HepG2 (cell line): ENCODE data around the gene ATP6V0D1. TPM values are rescaled to one million over a fixed set of nuclear protein-coding genes. Genes with fewer than 3 reads are reported as not detected.

Experiments
- ATM ChIP-seq: fragments of 450-650 bp; IDR thresholded peaks from 2 replicates; pipeline ENCODE4 v1.7.1; 2017; ENCODE audit warnings: mild to moderate bottlenecking, borderline replicate concordance
- BATF2 ChIP-seq: sonication (generic); formaldehyde crosslinking; IDR thresholded peaks from 2 replicates; pipeline ENCODE4 v1.8.0; 2022; ENCODE audit warnings: mild to moderate bottlenecking, missing genetic modification reagents, moderate library complexity
- HMGXB4 ChIP-seq, 2 experiments: sonication (generic) in 1 of 2; formaldehyde crosslinking in 1 of 2; IDR thresholded peaks; 2 replicates each; pipeline versions ENCODE4 v1.4.0 to v1.6.1; 2018 to 2020; ENCODE audit warnings: missing genetic modification reagents in 2 of 2, borderline replicate concordance in 1 of 2, low read depth in 1 of 2, mild to moderate bottlenecking in 1 of 2, missing biosample characterization in 1 of 2
- NR1H2 ChIP-seq: sonication (generic); formaldehyde crosslinking; IDR thresholded peaks from 2 replicates; pipeline ENCODE4 v1.8.1; 2022; ENCODE audit warnings: low read depth, missing genetic modification reagents, borderline replicate concordance
- PRMT3 ChIP-seq: sonication (generic); formaldehyde crosslinking; IDR thresholded peaks from 2 replicates; pipeline ENCODE4 v1.8.1; 2022; ENCODE audit warnings: low read depth, mild to moderate bottlenecking, moderate library complexity, missing genetic modification reagents, borderline replicate concordance
- SKIL ChIP-seq: sonication (generic); formaldehyde crosslinking; IDR thresholded peaks from 2 replicates; pipeline ENCODE4 v1.8.0; 2022; ENCODE audit warnings: missing genetic modification reagents, mild to moderate bottlenecking, moderate library complexity, borderline replicate concordance
- SMAD3 ChIP-seq: sonication (generic); formaldehyde crosslinking; IDR thresholded peaks from 2 replicates; pipeline ENCODE4 v1.4.0; 2020; ENCODE audit warnings: missing genetic modification reagents
- SMARCC2 ChIP-seq: fragments of 450-650 bp; IDR thresholded peaks from 2 replicates; pipeline ENCODE4 v1.6.1; 2017; ENCODE audit warnings: antibody characterized with exemption, mild to moderate bottlenecking
- SMARCE1 ChIP-seq: fragments of 450-650 bp; IDR thresholded peaks from 2 replicates; pipeline ENCODE4 v1.6.1; 2017; ENCODE audit warnings: borderline replicate concordance
- SRF ChIP-seq: IDR thresholded peaks from 2 replicates; pipeline ENCODE4 v1.6.1; 2011; ENCODE audit warnings: mild to moderate bottlenecking, low read depth, low read length, moderate library complexity
- TBL1XR1 ChIP-seq: fragments of 150-350 bp; IDR thresholded peaks from 2 replicates; pipeline ENCODE4 v1.6.1; 2014; ENCODE audit warnings: borderline replicate concordance, low read length; ENCODE audit not compliant: partially characterized antibody
- TFE3 ChIP-seq: IDR thresholded peaks from 2 replicates; pipeline ENCODE4 v1.6.1; 2016
- U2AF2 ChIP-seq: fragments of 200-400 bp; formaldehyde crosslinking; IDR thresholded peaks from 2 replicates; pipeline ENCODE4 v1.6.1; 2017; ENCODE audit warnings: low read depth, mild to moderate bottlenecking, low read length
- ZBTB8A ChIP-seq: sonication (generic); formaldehyde crosslinking; IDR thresholded peaks from 2 replicates; pipeline ENCODE4 v1.4.0; 2020; ENCODE audit warnings: mild to moderate bottlenecking, low read depth, missing genetic modification reagents, borderline replicate concordance
- ZNF740 ChIP-seq: sonication (generic); formaldehyde crosslinking; IDR thresholded peaks from 2 replicates; pipeline ENCODE4 v1.4.0; 2020; ENCODE audit warnings: missing genetic modification reagents
- ZNF747 ChIP-seq: sonication (generic); formaldehyde crosslinking; IDR thresholded peaks from 2 replicates; pipeline ENCODE4 v1.8.1; 2023; ENCODE audit warnings: missing genetic modification reagents, mild to moderate bottlenecking, borderline replicate concordance
- ZUFSP ChIP-seq: sonication (generic); formaldehyde crosslinking; IDR thresholded peaks from 2 replicates; pipeline ENCODE4 v1.9.0; 2021; ENCODE audit warnings: missing genetic modification reagents, mild to moderate bottlenecking, borderline replicate concordance
- polyA plus RNA-seq, 8 experiments: library from polyadenylated mRNA; depleted of rRNA in 3 of 8; stranded (reverse) in 7 of 8; unstranded in 1 of 8; fragments of >200 nt; fragmentation: Illumina TruSeq in 4 of 8; extraction: Trizol in 4 of 8; gene quantifications; 2 replicates each; pipeline versions ENCODE4 v1.2.1 to v1.2.3, GENCODE V29; 2011 to 2016; ENCODE audit warnings: low read depth in 4 of 8, missing spikeins in 1 of 8, mixed read lengths in 1 of 8; ENCODE audit not compliant: insufficient read depth in 1 of 8
- total RNA-seq, 5 experiments: library from RNA; depleted of rRNA; stranded (reverse); fragments of >200 nt; fragmentation: Illumina TruSeq; extraction: Trizol; gene quantifications; 2 replicates each; pipeline ENCODE4 v1.2.3, GENCODE V29; 2016; ENCODE audit warnings: low read depth in 1 of 5

The ATP6V0D1 gene
- total and polyA plus RNA-seq, 2 of the 13 experiments (the other 11 are each of a cell fraction or from before 2014, with no cell fraction given) = 51.1 to 61.3 TPM

- TF ChIP-seq HMGXB4 (CRISPR knock-in tag; IDR thresholded peaks at IDR 0.05; ENCODE audit: borderline replicate concordance in 1 of 2, low read depth in 1 of 2) (peak in 1 of 2 experiments; percentile 70; a peak in 2 of 4 replicates), TBL1XR1 (no peak), ZUFSP (no peak), NR1H2 (CRISPR knock-in tag) (peak; percentile 68; the same call in 1 of the 2 replicates), BATF2 (CRISPR knock-in tag) (0 out of 2 replicates have a peak, but pooled peaks have one; percentile 33), ATM (no peak), ZNF747 (CRISPR knock-in tag) (no peak; the same call in none of the 2 replicates), PRMT3 (CRISPR knock-in tag) (no peak), ZBTB8A (CRISPR knock-in tag) (peak; percentile 47; the same call in 1 of the 2 replicates), TFE3 (CRISPR knock-in tag) (no peak), ZNF740 (no peak), SMARCE1 (no peak), SMARCC2 (no peak), SMAD3 (CRISPR knock-in tag) (no peak), U2AF2 (no peak), SRF (no peak), SKIL (CRISPR knock-in tag) (no peak)
Observed at GRCh38 chr16:67430504-67430976, 50.4 kb downstream of the ATP6V0D1 start (continued).
